Measurements from ENCODE around the gene NDNF. TPM values are rescaled to one million over a fixed set of nuclear protein-coding genes. Genes with fewer than 3 reads are reported as not detected.

The NDNF gene
- total and polyA plus RNA-seq, 9 of the 15 experiments (the other 6 are each of a cell fraction or from before 2014, with no cell fraction given) = not detected

- Histone ChIP-seq H2AFZ (ENCODE audit: low read depth, low read length) (no peak overlapping the region), H3K4me1 (replicated peaks in 1 of 2; ENCODE audit: control insufficient read depth in 2 of 2, insufficient read depth in 2 of 2, low read length in 2 of 2) (no peaks in the 10 kb centered on the region), H3K4me2 (ENCODE audit: insufficient read depth, low read length) (no peak overlapping the region), H3K9me1 (ENCODE audit: control insufficient read depth, insufficient read depth, low read length) (no peaks in the 10 kb centered on the region), H3K9me3 (replicated peaks; ENCODE audit: control insufficient read depth, insufficient read depth, low read depth, low read length) (no peaks in the 10 kb centered on the region), H3K4me3 (no peak overlapping the region), H3K36me3 (ENCODE audit: control insufficient read depth, insufficient read depth, low read length) (no peaks in the 10 kb centered on the region), H3K79me2 (ENCODE audit: control insufficient read depth, insufficient read depth, low read length) (no peaks in the 10 kb centered on the region), H3K27ac (ENCODE audit: extremely low read depth, low read depth, low read length) (no peak overlapping the region), H3K27me3 (ENCODE audit: control insufficient read depth in 2 of 2, insufficient read depth in 2 of 2, low read length in 2 of 2) (no peaks in the 10 kb centered on the region), H4K20me1 (replicated peaks; ENCODE audit: control insufficient read depth, insufficient read depth, low read length) (no peaks in the 10 kb centered on the region), H3K9ac (ENCODE audit: insufficient read depth in 1 of 2, low read depth in 2 of 2, low read length in 2 of 2) (no peak overlapping the region)
- DNase-seq (ENCODE audit: extremely low read depth in 1 of 4, low spot score in 3 of 4) = no peak
- BruUV-seq (replicated peaks) = no TSS peak
- ChIA-PET POLR2A (no interaction called here), CTCF (ENCODE audit: low intra/inter-chr PET ratio) (no interaction called here)
- no peak for ATAC-seq
- FAIRE-seq = no peak
- intact Hi-C loops (cut with micrococcal nuclease) = no loop called here
- no peak for TF ChIP-seq RBM34 (IDR thresholded peaks at IDR 0.05; ENCODE audit: borderline replicate concordance, insufficient read depth, low read length)
- TF ChIP-seq ZNF551 (CRISPR knock-in tag; IDR thresholded peaks at IDR 0.05) = no peak
- no peak for TF ChIP-seq THRAP3 (IDR thresholded peaks at IDR 0.05; ENCODE audit: borderline replicate concordance)
- TF ChIP-seq ZNF140 (CRISPR knock-in tag; IDR thresholded peaks at IDR 0.05) = no peak
- no peak for TF ChIP-seq FOXA3 (CRISPR knock-in tag; conservative IDR thresholded peaks at IDR 0.05 in 1 of 2, IDR thresholded peaks at IDR 0.05 in 1 of 2)
- no peak for TF ChIP-seq RNF2 (IDR thresholded peaks at IDR 0.05)
- no peak for TF ChIP-seq IRF9 (tag; IDR thresholded peaks at IDR 0.05)
- TF ChIP-seq ESRRA (IDR thresholded peaks at IDR 0.05; ENCODE audit: borderline replicate concordance, low read depth) = no peak
- TF ChIP-seq ZBED1 (IDR thresholded peaks at IDR 0.05) = no peak
- no peak for TF ChIP-seq ZNF143 (CRISPR knock-in tag; IDR thresholded peaks at IDR 0.05)
- TF ChIP-seq PHF20 (IDR thresholded peaks at IDR 0.05; ENCODE audit: partially characterized antibody) = no peak
- no peak for TF ChIP-seq TBP (optimal IDR thresholded peaks at IDR 0.05; ENCODE audit: low read depth, low read length)
- TF ChIP-seq ZNF511 (CRISPR knock-in tag; IDR thresholded peaks at IDR 0.05) = no peak
- in situ Hi-C loops (cut with MboI) = no loop called here
Observed at GRCh38 chr4:121054373-121054772, 18.0 kb downstream of the NDNF start.

All from K562 (cell line).